Ishikawa (cell line): ENCODE measurements around the gene USP14.

Source experiments
- CEBPB ChIP-seq: IDR thresholded peaks from 2 replicates; pipeline ENCODE4 v1.6.1; 2012
- CREB1 ChIP-seq: IDR thresholded peaks from 2 replicates; pipeline ENCODE4 v1.6.1; 2012; ENCODE audit warnings: low read depth
- EGR1 ChIP-seq: IDR thresholded peaks from 2 replicates; pipeline ENCODE4 v1.6.1; 2012
- EP300 ChIP-seq: IDR thresholded peaks from 2 replicates; pipeline ENCODE4 v1.6.1; 2012; ENCODE audit warnings: borderline replicate concordance
- FOXM1 ChIP-seq: IDR thresholded peaks from 2 replicates; pipeline ENCODE4 v1.6.1; 2012; ENCODE audit warnings: low read depth, borderline replicate concordance
- NFIC ChIP-seq: IDR thresholded peaks from 2 replicates; pipeline ENCODE4 v1.6.1; 2012
- RAD21 ChIP-seq: IDR thresholded peaks from 2 replicates; pipeline ENCODE4 v1.6.1; 2012; ENCODE audit warnings: low read depth
- TAF1 ChIP-seq: IDR thresholded peaks from 2 replicates; pipeline ENCODE4 v1.6.1; 2012; ENCODE audit warnings: low read depth, mild to moderate bottlenecking
- TCF12 ChIP-seq: IDR thresholded peaks from 2 replicates; pipeline ENCODE4 v1.6.1; 2012; ENCODE audit warnings: low read depth
- TEAD4 ChIP-seq: IDR thresholded peaks from 2 replicates; pipeline ENCODE4 v1.6.1; 2012
- YY1 ChIP-seq: IDR thresholded peaks from 2 replicates; pipeline ENCODE4 v1.6.1; 2012; ENCODE audit warnings: low read depth
- ZBTB7A ChIP-seq: IDR thresholded peaks from 2 replicates; pipeline ENCODE4 v1.6.1; 2012; ENCODE audit warnings: low read depth
- TF ChIP-seq, protein P1 (sequence below): IDR thresholded peaks from 2 replicates; pipeline ENCODE4 v1.6.1; 2012
- TF ChIP-seq, protein P2 (sequence below): IDR thresholded peaks from 2 replicates; pipeline ENCODE4 v1.6.1; 2012
- TF ChIP-seq, protein P3 (sequence below): IDR thresholded peaks from 2 replicates; pipeline ENCODE4 v1.6.1; 2012; ENCODE audit warnings: low read depth, mild to moderate bottlenecking

USP14 gene

GRCh38 chr18:261398-262073 is 103.2 kb downstream of the USP14 start:
- TF ChIP-seq EP300, result no peak
- TF ChIP-seq TAF1, result no peak
- no peak for TF ChIP-seq NFIC
- TF ChIP-seq ZBTB7A, result no peak
- TF ChIP-seq, protein P1, sequence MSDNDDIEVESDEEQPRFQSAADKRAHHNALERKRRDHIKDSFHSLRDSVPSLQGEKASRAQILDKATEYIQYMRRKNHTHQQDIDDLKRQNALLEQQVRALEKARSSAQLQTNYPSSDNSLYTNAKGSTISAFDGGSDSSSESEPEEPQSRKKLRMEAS, result no peak
- no peak for TF ChIP-seq CREB1
- TF ChIP-seq, protein P2, sequence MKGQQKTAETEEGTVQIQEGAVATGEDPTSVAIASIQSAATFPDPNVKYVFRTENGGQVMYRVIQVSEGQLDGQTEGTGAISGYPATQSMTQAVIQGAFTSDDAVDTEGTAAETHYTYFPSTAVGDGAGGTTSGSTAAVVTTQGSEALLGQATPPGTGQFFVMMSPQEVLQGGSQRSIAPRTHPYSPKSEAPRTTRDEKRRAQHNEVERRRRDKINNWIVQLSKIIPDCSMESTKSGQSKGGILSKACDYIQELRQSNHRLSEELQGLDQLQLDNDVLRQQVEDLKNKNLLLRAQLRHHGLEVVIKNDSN, result no peak
- TF ChIP-seq, protein P3, sequence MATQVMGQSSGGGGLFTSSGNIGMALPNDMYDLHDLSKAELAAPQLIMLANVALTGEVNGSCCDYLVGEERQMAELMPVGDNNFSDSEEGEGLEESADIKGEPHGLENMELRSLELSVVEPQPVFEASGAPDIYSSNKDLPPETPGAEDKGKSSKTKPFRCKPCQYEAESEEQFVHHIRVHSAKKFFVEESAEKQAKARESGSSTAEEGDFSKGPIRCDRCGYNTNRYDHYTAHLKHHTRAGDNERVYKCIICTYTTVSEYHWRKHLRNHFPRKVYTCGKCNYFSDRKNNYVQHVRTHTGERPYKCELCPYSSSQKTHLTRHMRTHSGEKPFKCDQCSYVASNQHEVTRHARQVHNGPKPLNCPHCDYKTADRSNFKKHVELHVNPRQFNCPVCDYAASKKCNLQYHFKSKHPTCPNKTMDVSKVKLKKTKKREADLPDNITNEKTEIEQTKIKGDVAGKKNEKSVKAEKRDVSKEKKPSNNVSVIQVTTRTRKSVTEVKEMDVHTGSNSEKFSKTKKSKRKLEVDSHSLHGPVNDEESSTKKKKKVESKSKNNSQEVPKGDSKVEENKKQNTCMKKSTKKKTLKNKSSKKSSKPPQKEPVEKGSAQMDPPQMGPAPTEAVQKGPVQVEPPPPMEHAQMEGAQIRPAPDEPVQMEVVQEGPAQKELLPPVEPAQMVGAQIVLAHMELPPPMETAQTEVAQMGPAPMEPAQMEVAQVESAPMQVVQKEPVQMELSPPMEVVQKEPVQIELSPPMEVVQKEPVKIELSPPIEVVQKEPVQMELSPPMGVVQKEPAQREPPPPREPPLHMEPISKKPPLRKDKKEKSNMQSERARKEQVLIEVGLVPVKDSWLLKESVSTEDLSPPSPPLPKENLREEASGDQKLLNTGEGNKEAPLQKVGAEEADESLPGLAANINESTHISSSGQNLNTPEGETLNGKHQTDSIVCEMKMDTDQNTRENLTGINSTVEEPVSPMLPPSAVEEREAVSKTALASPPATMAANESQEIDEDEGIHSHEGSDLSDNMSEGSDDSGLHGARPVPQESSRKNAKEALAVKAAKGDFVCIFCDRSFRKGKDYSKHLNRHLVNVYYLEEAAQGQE, result no peak
- no peak for TF ChIP-seq EGR1
- TF ChIP-seq CEBPB, result no peak
- TF ChIP-seq RAD21, result no peak
- TF ChIP-seq YY1, result no peak
- TF ChIP-seq TEAD4, result no peak
- no peak for TF ChIP-seq TCF12
- TF ChIP-seq FOXM1, result no peak
